GM04504 (cell line): ENCODE data around the gene SLC13A5.
"Not testable (repeated sequence)": the region's sequence is repeated elsewhere in the genome, so short reads cannot be mapped to it uniquely, and the experiment has no call there.

ENCODE experiments used
- DNase-seq: peaks from one replicate; pipeline ENCODE4 v3.0.0-alpha.2; 2012; ENCODE audit warnings: low read depth

The SLC13A5 gene

DNA sequence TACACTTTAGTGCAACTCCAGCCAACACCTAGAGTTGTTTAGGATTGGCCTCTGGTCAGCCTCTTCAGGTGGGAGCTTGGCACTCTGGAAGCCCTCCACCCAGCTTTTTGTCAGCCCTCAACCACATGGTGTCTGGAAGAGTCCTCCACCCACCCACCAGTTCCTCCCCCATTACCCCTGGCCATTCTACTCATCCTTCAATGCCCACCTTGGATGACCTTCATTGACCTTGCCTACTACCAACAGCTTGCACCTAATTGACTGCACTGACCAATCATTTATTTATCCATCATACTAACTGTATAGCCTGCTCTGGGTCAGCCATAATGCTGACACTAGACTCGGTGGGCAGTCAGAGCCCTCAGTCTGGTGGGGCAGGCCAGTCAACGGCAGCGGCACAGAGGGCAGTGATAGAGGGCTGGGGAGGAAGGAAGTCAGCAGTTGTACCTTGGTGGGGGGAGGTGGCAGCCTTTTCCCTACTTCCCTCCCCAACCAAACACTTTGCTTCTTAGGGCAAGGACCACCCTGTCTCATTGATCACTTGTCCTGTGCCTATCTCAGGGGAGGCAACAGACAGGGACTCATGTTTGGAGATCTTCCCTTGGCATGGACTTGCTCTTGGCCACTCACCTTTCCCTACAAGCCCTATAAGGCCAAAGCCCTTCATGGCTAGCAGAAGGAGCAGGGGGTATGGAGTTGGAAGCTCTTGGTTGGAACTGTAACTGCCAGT lies 29.3 kb downstream of the SLC13A5 start:
- no peak for DNase-seq

DNA sequence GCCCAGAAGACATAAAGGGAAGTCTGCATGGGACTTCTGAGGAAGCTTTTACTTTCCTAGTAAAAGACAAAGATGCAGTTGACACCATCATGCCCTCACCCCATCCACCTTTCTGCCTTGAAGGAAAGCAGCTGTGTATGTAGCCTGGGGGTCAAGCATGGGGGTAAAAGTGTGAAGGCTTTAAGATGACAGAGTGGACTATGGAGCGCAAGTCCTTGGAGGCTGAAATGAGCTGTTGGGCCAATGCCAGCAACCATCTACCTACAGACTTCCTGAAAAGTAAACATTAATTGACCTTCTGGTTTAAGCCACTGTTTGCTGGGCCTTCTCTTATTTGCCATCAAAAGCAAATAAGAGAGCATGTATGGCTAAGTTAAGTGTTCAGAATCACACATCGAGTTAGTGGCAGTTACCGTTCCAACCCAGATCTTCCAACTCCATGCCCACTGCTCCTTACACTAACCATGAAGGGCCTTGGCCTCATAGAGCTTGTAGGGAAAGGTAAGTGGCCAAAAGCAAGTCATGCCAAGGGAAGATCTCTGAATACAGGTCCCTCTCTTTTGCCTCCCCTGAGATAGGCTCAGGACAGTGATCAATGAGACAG lies 30.0 kb downstream of the SLC13A5 start:
- DNase-seq: no peak

DNA sequence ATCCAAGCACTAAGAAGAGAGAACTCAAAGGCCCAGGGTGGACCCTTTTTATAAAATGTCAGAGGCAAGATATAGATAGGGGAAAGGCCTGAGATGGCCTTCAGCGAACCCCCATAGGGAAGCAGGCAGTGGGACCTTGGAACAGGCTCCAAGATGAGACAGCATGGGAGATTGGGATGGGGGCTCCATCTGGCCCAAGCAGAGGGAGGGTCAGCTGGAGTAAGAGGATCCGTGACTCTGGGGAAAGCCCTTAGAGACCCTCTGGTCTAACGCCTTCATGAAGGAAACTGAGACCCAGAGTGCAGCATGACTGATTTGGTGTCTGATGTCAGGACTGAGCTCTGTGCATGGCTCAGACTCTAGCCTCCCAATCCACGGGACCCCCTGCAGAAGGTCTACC lies 30.8 kb downstream of the SLC13A5 start:
- DNase-seq: no peak

DNA sequence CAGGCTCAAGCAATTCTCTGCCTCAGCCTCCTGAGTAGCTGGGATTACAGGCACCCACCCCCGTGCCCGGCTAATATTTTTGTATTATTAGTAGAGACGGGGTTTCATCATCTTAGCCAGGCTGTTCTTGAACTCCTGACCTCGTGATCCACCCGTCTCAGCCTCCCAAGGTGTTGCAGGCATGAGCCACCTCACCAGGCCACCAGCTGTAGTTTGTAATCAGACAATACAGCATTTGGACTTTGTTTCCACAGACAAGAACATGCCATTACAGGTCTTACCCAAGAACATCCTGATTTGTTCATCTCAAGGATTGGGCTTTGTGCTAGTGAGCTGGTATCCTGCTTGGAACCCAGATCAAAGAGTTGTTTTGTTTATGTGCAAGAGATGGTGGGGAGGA lies 31.5 kb downstream of the SLC13A5 start:
- DNase-seq: no peak

DNA sequence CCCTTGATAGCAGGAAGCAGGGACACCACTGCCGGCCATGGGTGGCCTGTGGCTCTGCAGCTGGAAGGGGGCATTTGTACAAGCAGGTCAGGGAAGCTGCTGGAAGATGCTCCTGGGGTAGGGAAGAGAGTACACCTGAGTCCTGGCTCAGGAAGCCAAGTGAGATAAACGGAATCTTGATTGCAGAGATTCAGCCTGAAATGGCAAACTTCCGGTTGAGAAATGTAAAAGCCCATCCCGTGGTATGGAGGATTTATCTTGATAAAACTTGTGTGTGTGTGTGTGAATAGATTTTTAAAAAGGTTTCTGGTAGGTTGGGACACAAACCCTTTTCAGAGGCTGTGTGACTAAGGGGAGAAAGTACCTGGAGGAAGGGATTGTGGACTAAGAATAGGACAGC lies 32.0 kb downstream of the SLC13A5 start:
- no peak for DNase-seq

DNA sequence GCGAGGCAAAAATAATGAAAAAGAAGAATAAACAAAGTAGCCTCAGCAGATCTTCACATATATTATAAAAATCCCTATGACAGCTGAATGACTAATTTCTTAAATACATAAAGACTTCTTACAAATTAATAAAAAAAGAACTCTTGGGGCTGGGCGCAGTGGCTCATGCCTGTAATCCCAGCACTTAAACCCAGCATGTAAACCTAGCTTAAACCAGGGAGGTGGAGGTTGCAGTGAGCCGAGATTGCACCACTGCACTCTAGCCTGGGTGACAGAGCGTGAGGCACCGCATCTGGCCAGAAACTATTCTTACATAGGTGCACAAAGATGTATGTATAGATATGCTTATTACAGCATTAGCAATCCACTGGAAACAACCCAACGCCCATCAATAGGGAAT lies 33.9 kb downstream of the SLC13A5 start:
- no peak for DNase-seq

DNA sequence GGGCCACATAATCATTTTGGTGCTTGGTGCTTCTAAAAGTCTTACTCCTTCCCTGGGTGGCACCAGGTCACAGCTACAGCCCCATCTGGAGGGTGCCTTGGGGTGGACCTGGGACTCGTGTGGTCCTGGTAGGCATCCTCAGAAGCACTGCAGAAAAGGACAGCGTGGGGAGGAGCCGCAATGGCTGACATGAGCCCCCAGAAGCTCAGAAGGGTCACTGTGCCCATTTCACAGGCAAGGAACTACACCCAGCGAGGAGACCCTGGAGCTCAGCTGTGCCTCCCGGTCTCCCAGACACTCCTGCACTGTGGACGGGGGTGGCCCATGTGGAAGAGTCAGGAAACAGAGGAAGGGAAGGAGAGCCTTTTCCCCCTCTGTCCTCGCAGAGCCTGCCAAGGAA lies 35.2 kb downstream of the SLC13A5 start:
- no peak for DNase-seq

DNA sequence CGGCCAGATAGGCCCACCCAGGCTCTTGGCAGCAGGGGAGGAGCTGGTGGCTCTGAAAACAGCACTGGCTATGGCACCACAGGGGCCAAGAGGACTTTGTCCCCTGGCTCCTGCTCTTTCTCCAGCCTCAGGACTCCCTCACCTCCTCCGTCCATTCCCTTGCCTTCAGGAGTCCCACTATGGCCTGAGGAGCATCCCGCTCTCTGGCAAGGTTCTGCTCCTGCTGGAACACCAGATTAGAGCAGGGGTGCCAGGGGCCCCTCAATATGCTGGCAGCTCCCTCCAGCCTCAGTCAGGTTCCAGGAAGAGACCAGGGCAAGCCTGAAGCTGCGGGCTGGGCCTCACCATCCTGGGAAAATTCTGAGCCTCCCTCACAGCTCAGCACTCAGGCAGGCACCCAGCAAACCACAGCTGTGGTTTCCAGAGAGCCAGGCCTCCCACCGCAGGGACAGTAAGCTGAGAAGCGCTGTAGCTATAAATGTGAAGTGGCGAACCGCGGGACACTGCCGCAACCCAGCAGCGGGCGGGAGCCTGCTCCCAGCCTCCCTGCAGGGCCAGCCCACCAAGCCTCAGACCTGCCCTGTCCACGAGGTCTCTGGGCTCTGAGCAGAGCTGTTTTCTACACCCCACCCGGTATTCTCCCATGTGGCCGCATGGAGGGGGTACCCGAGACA lies 35.9 kb downstream of the SLC13A5 start:
- peak; percentile 27 for DNase-seq

DNA sequence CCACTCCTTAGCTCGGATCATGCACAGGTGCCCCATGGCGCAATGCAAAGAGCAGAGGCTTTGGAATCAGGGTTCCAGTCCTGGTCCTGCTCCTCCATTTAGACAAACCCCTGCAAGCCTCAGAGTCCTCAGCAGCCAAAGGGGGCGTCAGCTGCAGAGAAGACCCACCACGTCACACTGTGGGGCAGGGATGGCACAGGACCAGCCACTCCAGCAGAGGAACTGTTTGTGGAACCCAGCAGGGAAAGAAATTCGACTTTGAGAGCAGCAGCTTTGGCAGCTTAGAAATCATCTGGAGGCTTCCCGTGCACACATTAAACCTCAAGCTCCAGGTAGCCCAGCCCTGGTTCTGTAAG lies 36.4 kb downstream of the SLC13A5 start:
- no peak for DNase-seq

DNA sequence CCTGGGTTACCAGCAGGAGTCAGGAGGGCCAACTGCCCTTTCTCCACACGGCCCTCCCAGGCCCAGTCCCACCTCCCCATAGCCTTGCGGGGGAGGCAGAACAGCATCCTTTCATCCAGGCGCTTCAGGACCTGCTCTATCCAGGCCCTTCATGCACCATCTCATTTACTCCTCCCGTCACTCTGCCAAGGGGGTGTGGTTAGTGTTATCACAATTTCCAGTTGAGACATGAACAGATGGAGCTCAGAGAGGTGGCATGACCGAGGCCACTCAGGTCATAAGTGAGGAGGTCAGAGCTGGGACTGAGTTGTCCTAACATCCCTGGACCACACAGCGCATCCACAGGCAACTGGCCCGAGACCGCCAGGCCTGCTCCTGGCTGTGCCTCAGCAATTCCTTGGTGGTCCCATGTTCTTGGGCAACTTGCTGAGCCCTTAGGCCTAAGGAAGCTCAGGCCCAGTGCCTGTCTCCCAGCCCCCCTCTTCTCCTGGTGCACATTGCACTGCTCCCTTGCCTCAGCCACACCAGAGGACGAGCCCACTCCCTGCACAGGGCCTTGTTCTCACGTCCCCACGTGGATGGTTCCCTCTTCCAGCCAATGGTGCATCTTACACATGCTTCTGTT lies 37.9 kb downstream of the SLC13A5 start:
- no peak for DNase-seq

DNA sequence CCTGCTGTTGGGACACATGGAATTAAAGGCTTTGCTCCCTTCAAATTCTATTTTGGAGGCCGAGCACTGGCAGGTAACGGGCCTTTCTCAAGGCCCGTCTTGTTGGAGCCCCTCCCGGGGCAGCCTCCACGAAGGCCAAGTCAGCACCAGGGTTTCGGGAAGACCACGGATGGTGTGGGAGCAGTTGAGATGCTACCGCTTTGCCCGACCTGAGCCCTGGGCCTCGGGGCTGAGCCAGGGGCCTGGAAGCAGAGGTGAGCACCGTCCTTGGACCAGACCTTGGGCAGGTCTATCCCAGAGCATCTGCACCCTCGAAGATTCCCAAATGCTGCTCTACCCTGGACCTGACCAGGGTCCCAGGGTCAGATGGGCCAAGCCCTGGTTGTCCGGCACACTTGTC lies 38.6 kb downstream of the SLC13A5 start:
- DNase-seq: no peak

DNA sequence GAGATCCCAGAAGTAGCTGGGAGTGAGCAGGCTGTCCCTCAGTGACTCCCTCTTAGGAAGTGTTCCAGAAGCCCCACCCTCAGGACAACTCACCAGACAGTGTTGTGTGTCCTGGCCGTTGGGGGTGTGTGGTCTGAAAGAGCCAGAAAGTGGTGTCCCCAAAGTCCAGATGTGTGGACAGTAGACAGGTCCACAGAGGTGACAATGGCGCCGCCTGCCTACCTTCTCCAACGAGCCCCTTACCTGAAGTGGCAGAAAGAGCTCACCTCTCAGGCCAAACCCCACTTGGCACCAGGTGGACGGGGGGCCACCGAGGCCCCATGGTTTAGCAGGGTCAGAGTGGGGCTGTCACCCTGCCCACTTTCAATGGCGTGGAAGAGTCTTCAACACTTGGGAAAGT lies 41.7 kb downstream of the SLC13A5 start:
- no peak for DNase-seq

DNA sequence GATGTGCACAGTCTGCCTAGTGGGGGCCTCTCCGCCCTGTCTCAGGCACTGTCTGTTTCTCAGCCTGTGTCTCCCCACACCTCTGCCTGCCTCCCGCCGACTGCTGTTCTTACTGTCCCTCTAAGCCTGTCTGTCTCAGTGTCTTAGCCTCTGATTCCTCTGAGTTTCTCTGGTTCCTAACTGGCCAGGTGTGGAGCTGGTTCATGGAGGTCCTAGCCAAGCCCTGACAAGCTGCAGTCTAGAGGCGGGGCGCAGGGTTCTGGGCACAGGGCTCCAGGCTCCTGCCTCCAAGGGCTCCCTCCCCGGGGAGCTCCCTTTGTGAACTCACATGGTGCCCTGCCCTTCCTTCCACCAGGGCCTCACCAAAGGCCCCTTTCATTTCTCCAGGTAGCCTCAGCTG lies 42.2 kb downstream of the SLC13A5 start:
- DNase-seq: no peak

DNA sequence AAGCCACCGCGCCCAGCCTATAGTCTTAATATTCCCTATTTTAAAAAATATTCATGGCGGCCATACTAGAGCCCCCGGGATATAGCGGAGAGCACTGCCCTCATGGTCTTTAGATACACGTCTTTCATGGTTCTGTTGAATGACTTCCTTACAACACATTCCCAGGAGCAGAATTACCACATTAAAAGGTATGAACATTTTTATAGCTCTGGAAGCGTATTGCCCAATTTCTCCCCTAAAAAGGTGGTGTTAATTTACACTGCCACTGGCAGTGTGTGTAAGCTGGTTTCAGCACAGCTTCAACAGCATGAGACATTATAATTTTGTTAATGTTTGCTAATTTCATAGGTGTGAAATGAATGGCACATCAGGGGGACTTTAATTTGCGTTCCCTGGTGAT lies 42.6 kb downstream of the SLC13A5 start:
- no peak for DNase-seq

DNA sequence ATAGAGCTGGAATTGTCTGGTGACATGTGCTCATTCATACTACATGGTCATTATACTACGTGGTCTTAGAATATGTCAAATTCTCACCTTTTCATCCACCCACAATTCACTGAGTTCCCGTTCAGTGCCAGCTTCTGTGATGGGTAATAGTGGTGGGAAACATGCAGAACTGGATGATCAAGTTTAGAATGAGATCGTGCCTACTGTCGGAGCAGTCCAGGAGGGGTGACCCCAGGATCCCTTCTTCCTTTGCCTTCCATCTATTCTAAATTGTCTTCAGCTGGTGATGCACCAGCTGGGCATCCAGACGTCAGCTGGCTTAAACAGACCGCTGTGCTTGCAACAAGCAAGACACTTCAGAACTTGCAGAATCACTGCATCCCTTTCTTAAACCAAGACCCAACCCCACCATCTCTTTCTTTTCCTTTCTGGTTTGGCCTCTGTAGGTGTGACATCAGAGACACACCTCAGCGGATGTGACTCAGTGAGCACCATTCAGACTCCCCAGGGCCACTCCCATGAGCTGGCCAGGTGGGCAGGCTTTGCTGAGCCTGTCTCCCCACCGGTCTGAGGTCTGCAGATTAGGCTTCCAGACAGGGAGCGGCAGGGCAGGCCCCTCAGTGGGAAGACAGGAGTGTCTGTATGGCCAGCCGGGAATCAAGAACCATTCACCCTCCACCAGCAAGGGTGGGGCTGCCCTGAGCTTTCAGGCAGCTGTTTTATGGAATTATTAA lies 43.5 kb downstream of the SLC13A5 start:
- DNase-seq: no peak

DNA sequence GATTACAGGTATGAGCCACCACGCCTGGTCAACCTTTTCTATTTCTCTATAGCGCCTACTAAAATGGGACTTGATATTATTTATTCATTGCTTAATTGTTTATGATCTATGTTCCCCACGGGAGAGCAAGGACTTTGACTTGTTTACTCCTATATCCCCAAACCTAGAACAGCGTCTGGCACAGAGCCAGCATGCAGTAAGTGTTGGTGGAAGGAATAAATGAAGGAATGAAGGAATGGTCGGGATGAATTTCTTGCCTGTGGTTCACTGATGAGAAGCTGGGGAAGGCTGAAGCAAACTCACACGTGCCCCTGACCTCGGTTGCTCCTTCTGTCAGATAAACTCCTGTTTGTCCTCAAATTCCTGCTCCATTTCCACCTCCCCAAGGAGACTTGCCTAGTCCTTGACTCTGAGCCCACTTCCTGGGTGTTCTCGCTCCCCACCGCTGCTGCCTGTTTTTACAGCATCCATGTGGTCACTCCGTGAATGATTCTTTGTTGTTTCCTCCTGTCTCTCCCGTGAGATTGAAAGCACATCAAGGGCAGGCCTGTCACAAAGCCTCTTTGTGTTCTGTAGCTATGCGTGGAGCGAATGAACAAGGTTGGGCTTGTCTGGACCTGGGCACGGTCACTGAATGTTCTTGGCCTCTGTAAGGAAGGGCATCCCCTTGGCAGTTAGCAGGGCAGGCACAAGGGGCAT lies 44.3 kb downstream of the SLC13A5 start:
- DNase-seq: no peak

DNA sequence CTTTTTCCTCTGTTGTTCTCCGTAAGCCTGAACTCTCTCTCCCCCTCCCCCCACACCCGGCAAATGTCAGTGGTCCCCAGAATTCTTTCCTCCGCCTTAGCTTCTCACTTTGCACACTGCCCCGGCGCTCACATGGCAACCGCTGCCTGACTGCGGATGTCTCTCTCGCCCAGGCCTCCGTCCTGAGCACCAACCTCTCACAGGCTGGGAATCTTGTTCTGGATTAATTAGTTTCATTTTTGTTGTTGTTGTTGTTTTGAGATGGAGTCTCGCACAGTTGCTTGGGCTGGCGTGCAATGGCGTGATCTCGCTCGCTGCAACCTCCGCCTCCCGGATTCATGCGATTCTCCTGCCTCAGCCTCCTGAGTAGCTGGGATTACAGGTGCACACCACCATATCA lies 45.0 kb downstream of the SLC13A5 start:
- DNase-seq: no peak

DNA sequence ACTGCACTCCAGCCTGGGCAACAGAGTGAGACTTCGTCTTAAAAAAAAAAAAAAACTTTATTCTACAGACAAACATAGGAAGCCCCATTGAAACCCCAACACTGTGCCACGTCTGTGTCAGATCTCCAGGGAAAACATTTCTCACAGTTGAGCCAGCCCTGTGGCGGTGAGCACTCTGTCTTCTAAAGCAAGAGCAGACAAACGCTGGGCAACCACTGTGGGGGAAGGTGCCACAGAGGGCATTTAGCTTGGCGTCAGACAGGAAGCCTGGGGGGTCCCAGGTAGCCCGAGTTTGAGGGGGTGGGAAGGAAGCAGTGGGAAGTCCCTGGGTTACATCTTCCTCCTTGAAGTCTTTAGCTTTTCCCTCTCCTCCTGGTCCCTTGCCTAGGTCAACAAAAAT lies 45.7 kb downstream of the SLC13A5 start:
- no peak for DNase-seq

DNA sequence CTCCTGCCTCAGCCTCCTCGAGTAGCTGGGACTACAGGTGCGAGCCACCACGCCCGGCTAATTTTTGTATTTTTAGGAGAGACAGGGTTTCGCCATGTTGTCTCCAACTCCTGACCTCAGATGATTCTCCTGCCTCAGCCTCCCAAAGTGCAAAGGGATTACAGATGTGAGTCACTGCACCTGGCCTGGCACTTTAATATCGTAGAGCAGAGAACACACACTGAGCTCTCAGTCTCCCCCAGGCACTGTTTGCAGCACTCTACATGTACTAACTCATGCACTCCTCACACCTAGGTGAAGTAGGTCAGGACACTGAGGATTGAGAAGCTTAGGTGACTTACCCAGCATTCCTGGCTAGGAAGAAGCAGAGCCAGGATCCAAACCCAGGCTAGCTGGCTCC lies 46.6 kb downstream of the SLC13A5 start:
- no peak for DNase-seq

DNA sequence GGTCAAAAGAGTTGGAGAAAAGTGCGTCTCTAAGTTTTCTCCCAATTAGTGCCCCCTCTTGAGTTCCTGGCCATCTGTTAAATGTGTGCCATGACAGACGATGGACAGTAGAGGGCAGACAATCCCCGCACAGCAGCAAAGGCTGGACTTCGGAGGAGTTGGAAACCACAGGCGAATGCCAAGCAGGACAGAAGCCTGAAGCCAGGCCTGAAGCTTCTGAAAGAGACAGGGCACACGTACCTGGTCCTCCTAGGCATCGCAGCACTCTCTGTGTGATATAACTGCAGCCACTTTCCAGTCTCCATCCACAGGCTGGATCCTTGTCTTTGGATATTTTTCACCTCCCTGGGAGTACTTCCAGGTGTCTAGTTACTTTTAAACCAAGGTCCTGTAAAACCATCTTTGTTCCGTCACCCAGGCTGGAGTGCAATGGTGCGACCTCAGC lies 47.1 kb downstream of the SLC13A5 start:
- DNase-seq: peak; percentile 60

DNA sequence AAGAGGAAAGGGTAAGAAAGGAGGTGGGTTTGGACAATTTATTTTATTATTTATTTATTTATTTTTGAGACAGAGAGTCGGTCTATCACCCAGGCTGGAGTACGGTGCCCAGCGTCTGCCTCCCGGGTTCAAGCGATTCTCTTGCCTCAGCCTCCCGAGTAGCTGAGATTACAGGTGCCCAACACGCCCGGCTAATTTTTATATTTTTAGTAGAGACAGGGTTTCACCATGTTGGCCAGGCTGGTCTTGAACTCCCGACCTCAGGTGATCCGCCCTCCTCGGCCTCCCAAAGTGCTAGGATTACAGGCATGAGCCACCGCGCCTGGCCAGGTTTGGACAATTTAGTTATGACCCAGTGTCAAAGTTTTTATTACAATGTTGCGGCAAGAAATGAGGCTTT lies 50.0 kb downstream of the SLC13A5 start:
- DNase-seq: not testable (repeated sequence)

DNA sequence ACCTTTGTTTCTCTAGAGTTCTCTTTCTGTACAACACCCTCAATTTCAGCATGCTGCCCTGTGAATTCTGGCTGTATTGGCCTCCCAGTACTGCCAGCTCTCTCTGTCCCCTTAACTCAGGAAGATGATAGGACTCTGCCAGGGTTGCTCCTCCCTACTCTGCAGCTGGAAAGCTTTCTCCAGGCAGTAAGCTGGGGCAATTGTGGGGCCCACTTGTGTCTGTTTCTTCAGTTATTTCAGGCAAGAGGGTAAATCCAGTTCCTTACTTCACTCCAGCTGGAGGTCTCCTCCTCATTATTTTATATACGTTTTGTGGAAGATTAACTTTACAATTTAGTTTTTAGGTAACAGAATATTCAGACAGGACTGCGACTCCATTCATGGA lies 51.7 kb downstream of the SLC13A5 start:
- no peak for DNase-seq
